Osteoblast (primary cell): Measurements from ENCODE around the gene KLHDC10. TPM values are rescaled to one million over a fixed set of nuclear protein-coding genes. Genes with fewer than 3 reads are reported as not detected.
"Not testable (repeated sequence)": the region's sequence is repeated elsewhere in the genome, so short reads cannot be mapped to it uniquely, and the experiment has no call there.

Experiments
- DNase-seq: peaks from one replicate; pipeline ENCODE4 v3.0.0; 2011; ENCODE audit warnings: low spot score, mixed read lengths; ENCODE audit not compliant: insufficient read length; ENCODE audit errors: missing footprints
- H2AFZ ChIP-seq: 2 replicates; pipeline ENCODE4 v1.6.0; 2011; ENCODE audit warnings: mild to moderate bottlenecking, low read length
- H3K27ac ChIP-seq: 2 replicates; pipeline ENCODE4 v1.5.1; 2011; ENCODE audit warnings: mild to moderate bottlenecking, low read depth, low read length, moderate library complexity
- H3K27me3 ChIP-seq: 2 replicates; pipeline ENCODE4 v1.6.0; 2012; ENCODE audit warnings: mild to moderate bottlenecking, control low read depth, inconsistent platforms, low read length, moderate library complexity; ENCODE audit not compliant: insufficient read depth
- H3K36me3 ChIP-seq: 2 replicates; pipeline ENCODE4 v1.5.1; 2011; ENCODE audit warnings: mild to moderate bottlenecking, low read length, control low read depth, moderate library complexity; ENCODE audit not compliant: insufficient read depth
- H3K4me1 ChIP-seq: 2 replicates; pipeline ENCODE4 v1.5.1; 2011; ENCODE audit warnings: mild to moderate bottlenecking, low read length, control low read depth, moderate library complexity; ENCODE audit not compliant: insufficient read depth
- H3K4me2 ChIP-seq: 2 replicates; pipeline ENCODE4 v1.6.0; 2011; ENCODE audit warnings: mild to moderate bottlenecking, low read length; ENCODE audit not compliant: insufficient read depth
- H3K4me3 ChIP-seq: fragments of 200-600 bp; sonication (generic); 3 replicates; pipeline ENCODE4 v1.5.1; 2012; ENCODE audit warnings: mild to moderate bottlenecking, low read length, inconsistent platforms; ENCODE audit not compliant: insufficient read depth
- H3K79me2 ChIP-seq: 2 replicates; pipeline ENCODE4 v1.6.0; 2012; ENCODE audit warnings: mild to moderate bottlenecking, low read length, control low read depth, inconsistent platforms; ENCODE audit not compliant: insufficient read depth
- H3K9me3 ChIP-seq: 2 replicates; pipeline ENCODE4 v1.5.1; 2011; ENCODE audit warnings: low read depth, low read length, control low read depth
- H4K20me1 ChIP-seq: 2 replicates; pipeline ENCODE4 v1.6.0; 2012; ENCODE audit warnings: mild to moderate bottlenecking, low read length, control low read depth; ENCODE audit not compliant: insufficient read depth
- CTCF ChIP-seq: IDR thresholded peaks from 2 replicates; pipeline ENCODE4 v1.5.1; 2011; ENCODE audit warnings: mild to moderate bottlenecking, low read depth, low read length, moderate library complexity; ENCODE audit errors: extremely low read depth
- small RNA-seq: library from RNA; depleted of rRNA; stranded (forward); fragments of <200 nt; gene quantifications from one replicate; pipeline ENCODE3, GENCODE V24; 2012
- total RNA-seq: library from RNA; depleted of rRNA; stranded (reverse); fragments of >200 nt; gene quantifications from 2 replicates; pipeline ENCODE4 v1.2.3, GENCODE V29; 2012

KLHDC10 gene
- total RNA-seq, 1 donor = 32.6 TPM

GRCh38 chr7:130182990-130183389 lies 112.7 kb downstream of the KLHDC10 start:
- Histone ChIP-seq H3K4me1 (peaks cover 9% of the 10 kb centered on the region), H3K27me3 (no peaks in the 10 kb centered on the region), H4K20me1 (no peaks in the 10 kb centered on the region), H3K4me2 (no peak overlapping the region), H3K36me3 (peaks cover 21% of the 10 kb centered on the region), H3K27ac (no peak overlapping the region), H3K79me2 (no peaks in the 10 kb centered on the region), H3K4me3 (no peak overlapping the region), H2AFZ (no peak overlapping the region), H3K9me3 (no peaks in the 10 kb centered on the region)
- no peak for TF ChIP-seq CTCF
- DNase-seq = no peak

GRCh38 chr7:130184349-130184748 lies 114.0 kb downstream of the KLHDC10 start:
- H3K9me3 ChIP-seq, H3K27ac ChIP-seq, H3K27me3 ChIP-seq, H3K4me2 ChIP-seq, H3K79me2 ChIP-seq, H2AFZ ChIP-seq, H4K20me1 ChIP-seq, DNase-seq, H3K4me3 ChIP-seq: not testable (repeated sequence)
- peaks cover 10% of the 10 kb centered on the region for H3K4me1 ChIP-seq
- peaks cover 16% of the 10 kb centered on the region for H3K36me3 ChIP-seq

Small RNA genes lying within 50 kb of the gene (small RNA-seq; reads per million reads assigned to genes)
- gene RNA5SP245 = not detected

Other genes starting within 250 kb of the KLHDC10 start
- gene UBE2H, start 117.6 kb upstream of the KLHDC10 start, total RNA-seq = 60.1 and 61.2 TPM in 2 replicates
- 9.7 and 11.6 TPM in 2 replicates for gene ZC3HC1, start 19.2 kb upstream of the KLHDC10 start, total RNA-seq
- 19.9 and 20.0 TPM in 2 replicates for gene TMEM209, start 134.9 kb downstream of the KLHDC10 start, total RNA-seq
- not detected in 2 replicates for gene SSMEM1, start 137.3 kb downstream of the KLHDC10 start, total RNA-seq
- gene CPA2, start 196.3 kb downstream of the KLHDC10 start, total RNA-seq = not detected in 2 replicates
- gene CPA4, start 222.6 kb downstream of the KLHDC10 start, total RNA-seq = 18.6 and 28.2 TPM in 2 replicates